Esophagus squamous epithelium (tissue), 5 donors: Measurements from ENCODE around the gene CCDC102A. TPM values are rescaled to one million over a fixed set of nuclear protein-coding genes. Genes with fewer than 3 reads are reported as not detected.
"Not testable (repeated sequence)": the region's sequence is repeated elsewhere in the genome, so short reads cannot be mapped to it uniquely, and the experiment has no call there.

Experiments
- DNase-seq: peaks from one replicate; lab custom pipeline; 2025; lab: John Stamatoyannopoulos, UW
- H3K27ac ChIP-seq, 4 donors: fragments of 200-600 bp; sonication (generic); one replicate each; pipeline ENCODE4 v1.5.1; 2016 to 2019; ENCODE audit warnings: mild to moderate bottlenecking in 1 of 4
- H3K27me3 ChIP-seq, 4 donors: fragments of 200-600 bp; sonication (generic); 1 replicate in 3 of 4; 2 replicates in 1 of 4; pipeline versions ENCODE4 v1.5.1 to v1.6.0; 2017 to 2021; ENCODE audit warnings: antibody characterized with exemption in 1 of 4
- H3K36me3 ChIP-seq, 3 donors: fragments of 200-600 bp; sonication (generic); one replicate each; pipeline ENCODE4 v1.5.1; 2016 to 2019
- H3K4me1 ChIP-seq, 3 donors: fragments of 200-600 bp; sonication (generic); one replicate each; pipeline ENCODE4 v1.5.1; 2017 to 2019
- H3K4me3 ChIP-seq, 4 donors: fragments of 200-600 bp; sonication (generic); 1 replicate in 3 of 4; 2 replicates in 1 of 4; pipeline ENCODE4 v1.5.1; 2016 to 2019; ENCODE audit warnings: mild to moderate bottlenecking in 2 of 4, moderate library complexity in 1 of 4
- H3K9me3 ChIP-seq, 3 donors: fragments of 200-600 bp; sonication (generic); one replicate each; pipeline ENCODE4 v1.5.1; 2016 to 2019
- CTCF ChIP-seq, 6 experiments: fragments of 450-650 bp in 4 of 6; fragments of 200-600 bp in 2 of 6; sonication (generic) in 2 of 6; IDR thresholded peaks; one replicate each; pipeline ENCODE4 v1.5.1; 2016 to 2019; ENCODE audit warnings: antibody characterized with exemption in 6 of 6, mild to moderate bottlenecking in 4 of 6, moderate library complexity in 4 of 6
- POLR2A ChIP-seq, 4 donors: fragments of 450-650 bp; IDR thresholded peaks; one replicate each; pipeline ENCODE4 v1.6.1; 2017; ENCODE audit warnings: antibody characterized with exemption in 4 of 4, mild to moderate bottlenecking in 4 of 4, moderate library complexity in 3 of 4
- WGBS, 2 donors: methylation state at CpG; one replicate each; pipeline ENCODE4 v1.1.5; 2018; 5-methylcytosine and 5-hydroxymethylcytosine counted together
- intact Hi-C: fragments of 100-400 bp; cut with DNase I; formaldehyde crosslinking; loops from one replicate; pipeline ENCODE4 v1.15.0; 2022
- total RNA-seq, 4 donors: library from RNA; depleted of rRNA; stranded (reverse); fragments of >200 nt; gene quantifications; one replicate each; pipeline ENCODE4 v1.1.0, GENCODE V29; 2016
- donor health status: DM: yes; HTN: yes; CAD: no.

The CCDC102A gene
- total RNA-seq, 4 donors from 2014 or later, result 3.5 to 10.9 (median 6.9) TPM

- 91 to 95% methylated on average over 9 to 13 of the region's 16 CpGs for WGBS, 2 donors
- no peaks in the 10 kb centered on the region for H3K36me3 ChIP-seq
- no peaks in the 10 kb centered on the region for H3K4me1 ChIP-seq
- no peak overlapping the region for H3K27ac ChIP-seq
- peaks cover 0 to 14% (median 0%) of the 10 kb centered on the region in 4 donors for H3K27me3 ChIP-seq
- no peak for TF ChIP-seq POLR2A (IDR thresholded peaks at IDR 0.05)
- H3K9me3 ChIP-seq, result no peaks in the 10 kb centered on the region
- no peak for DNase-seq
- intact Hi-C loops, result no loop called here
- H3K4me3 ChIP-seq, result no peak overlapping the region
These were observed 34.1 kb upstream of the CCDC102A start for GRCh38 chr16:57570301-57571070.

GRCh38 chr16:57569306-57569946 is 33.1 kb upstream of the CCDC102A start:
- H3K36me3 ChIP-seq, result no peaks in the 10 kb centered on the region
- no peak for DNase-seq
- H3K27me3 ChIP-seq, result peaks cover 0 to 14% (median 0%) of the 10 kb centered on the region in 4 donors
- H3K4me3 ChIP-seq, result no peak overlapping the region
- no peak for TF ChIP-seq POLR2A (IDR thresholded peaks at IDR 0.05)
- TF ChIP-seq CTCF (IDR thresholded peaks at IDR 0.05), result no peak
- no peaks in the 10 kb centered on the region for H3K4me1 ChIP-seq
- H3K27ac ChIP-seq, result no peak overlapping the region
- 82 to 94% methylated on average over 7 of the region's 7 CpGs for WGBS, 2 donors
- intact Hi-C loops, result no loop called here
- no peaks in the 10 kb centered on the region for H3K9me3 ChIP-seq

GRCh38 chr16:57568772-57569171 is 32.4 kb upstream of the CCDC102A start:
- peaks cover 0 to 18% (median 0%) of the 10 kb centered on the region in 4 donors for H3K27me3 ChIP-seq
- WGBS, 2 donors, result 91% methylated on average over 5 of the region's 5 CpGs
- H3K36me3 ChIP-seq, DNase-seq, intact Hi-C loops, H3K27ac ChIP-seq, H3K9me3 ChIP-seq, H3K4me3 ChIP-seq, H3K4me1 ChIP-seq: not testable (repeated sequence)

- Histone ChIP-seq H3K9me3 (no peaks in the 10 kb centered on the region), H3K27ac (no peak overlapping the region), H3K4me3 (no peak overlapping the region), H3K4me1 (no peaks in the 10 kb centered on the region), H3K27me3 (peaks cover 0 to 23% (median 0%) of the 10 kb centered on the region in 4 donors), H3K36me3 (no peaks in the 10 kb centered on the region)
- intact Hi-C loops, result no loop called here
- WGBS, 2 donors, result 91 to 94% methylated on average over 5 of the region's 5 CpGs
- TF ChIP-seq CTCF (IDR thresholded peaks at IDR 0.05), result no peak
- no peak for TF ChIP-seq POLR2A (IDR thresholded peaks at IDR 0.05)
- no peak for DNase-seq
These were observed 31.9 kb upstream of the CCDC102A start for GRCh38 chr16:57568173-57568678.

- H3K4me3 ChIP-seq, result no peak overlapping the region
- intact Hi-C loops, result no loop called here
- H3K9me3 ChIP-seq, result no peaks in the 10 kb centered on the region
- no peak overlapping the region for H3K27ac ChIP-seq
- DNase-seq, result no peak
- no peaks in the 10 kb centered on the region for H3K36me3 ChIP-seq
- peaks cover 0 to 28% (median 0%) of the 10 kb centered on the region in 4 donors for H3K27me3 ChIP-seq
- TF ChIP-seq POLR2A (IDR thresholded peaks at IDR 0.05) (no peak), CTCF (IDR thresholded peaks at IDR 0.05) (no peak)
- 88 to 93% methylated on average over 17 to 18 of the region's 18 CpGs for WGBS, 2 donors
- H3K4me1 ChIP-seq, result no peaks in the 10 kb centered on the region
These were observed 31.3 kb upstream of the CCDC102A start for GRCh38 chr16:57567691-57568090.

GRCh38 chr16:57566436-57566835 is 30.1 kb upstream of the CCDC102A start:
- no peak for TF ChIP-seq CTCF (IDR thresholded peaks at IDR 0.05)
- no peak for TF ChIP-seq POLR2A (IDR thresholded peaks at IDR 0.05)
- DNase-seq, result no peak
- intact Hi-C loops, result no loop called here
- H3K4me3 ChIP-seq, result no peak overlapping the region
- 72% methylated on average over 2 to 3 of the region's 3 CpGs for WGBS, 2 donors
- H3K4me1 ChIP-seq, result no peaks in the 10 kb centered on the region
- H3K36me3 ChIP-seq, result no peaks in the 10 kb centered on the region
- H3K9me3 ChIP-seq, result peaks cover 0 to 5% (median 0%) of the 10 kb centered on the region in 3 donors
- peaks cover 0 to 41% (median 0%) of the 10 kb centered on the region in 4 donors for H3K27me3 ChIP-seq
- H3K27ac ChIP-seq, result no peak overlapping the region
